Tibial artery (tissue), 4 donors: ENCODE measurements around the gene NT5C3B.
"Not testable (repeated sequence)": the region's sequence is repeated elsewhere in the genome, so short reads cannot be mapped to it uniquely, and the experiment has no call there.

Experiments
- DNase-seq, 2 donors: peaks; one replicate each; pipeline ENCODE4 v3.0.0-alpha.2; 2019
- H3K27ac ChIP-seq, 2 donors: fragments of 200-600 bp; sonication (generic) in 1 of 2; 1 replicate in 1 of 2; 2 replicates in 1 of 2; pipeline ENCODE4 v1.5.1; 2018 to 2019; ENCODE audit warnings: mild to moderate bottlenecking in 1 of 2
- H3K27me3 ChIP-seq, 2 donors: fragments of 200-600 bp; sonication (generic) in 1 of 2; one replicate each; pipeline versions ENCODE4 v1.5.1 to v1.6.0; 2016 to 2019
- H3K36me3 ChIP-seq, 3 donors: fragments of 200-600 bp; sonication (generic) in 2 of 3; one replicate each; pipeline ENCODE4 v1.5.1; 2016 to 2019; ENCODE audit warnings: mild to moderate bottlenecking in 2 of 3
- H3K4me1 ChIP-seq, 4 donors: fragments of 200-600 bp; sonication (generic) in 2 of 4; 1 replicate in 3 of 4; 2 replicates in 1 of 4; pipeline ENCODE4 v1.5.1; 2016 to 2019
- H3K4me3 ChIP-seq, 2 donors: fragments of 200-600 bp; sonication (generic) in 1 of 2; 1 replicate in 1 of 2; 2 replicates in 1 of 2; pipeline ENCODE4 v1.5.1; 2018 to 2019; ENCODE audit warnings: mild to moderate bottlenecking in 2 of 2
- H3K9me3 ChIP-seq, 3 donors: fragments of 200-600 bp; sonication (generic) in 1 of 3; one replicate each; pipeline ENCODE4 v1.5.1; 2016 to 2019
- intact Hi-C: fragments of 100-400 bp; cut with DNase I; formaldehyde crosslinking; loops from one replicate; pipeline ENCODE4 v1.15.0; 2023; ENCODE audit warnings: low total_unique reads
- TF ChIP-seq, protein P1 (sequence below), 2 experiments: fragments of 200-600 bp in 1 of 2; fragments of 450-650 bp in 1 of 2; IDR thresholded peaks; one replicate each; pipeline ENCODE4 v1.5.1; 2017 to 2019; ENCODE audit warnings: antibody characterized with exemption in 2 of 2, mild to moderate bottlenecking in 1 of 2, moderate library complexity in 1 of 2

NT5C3B gene

DNA sequence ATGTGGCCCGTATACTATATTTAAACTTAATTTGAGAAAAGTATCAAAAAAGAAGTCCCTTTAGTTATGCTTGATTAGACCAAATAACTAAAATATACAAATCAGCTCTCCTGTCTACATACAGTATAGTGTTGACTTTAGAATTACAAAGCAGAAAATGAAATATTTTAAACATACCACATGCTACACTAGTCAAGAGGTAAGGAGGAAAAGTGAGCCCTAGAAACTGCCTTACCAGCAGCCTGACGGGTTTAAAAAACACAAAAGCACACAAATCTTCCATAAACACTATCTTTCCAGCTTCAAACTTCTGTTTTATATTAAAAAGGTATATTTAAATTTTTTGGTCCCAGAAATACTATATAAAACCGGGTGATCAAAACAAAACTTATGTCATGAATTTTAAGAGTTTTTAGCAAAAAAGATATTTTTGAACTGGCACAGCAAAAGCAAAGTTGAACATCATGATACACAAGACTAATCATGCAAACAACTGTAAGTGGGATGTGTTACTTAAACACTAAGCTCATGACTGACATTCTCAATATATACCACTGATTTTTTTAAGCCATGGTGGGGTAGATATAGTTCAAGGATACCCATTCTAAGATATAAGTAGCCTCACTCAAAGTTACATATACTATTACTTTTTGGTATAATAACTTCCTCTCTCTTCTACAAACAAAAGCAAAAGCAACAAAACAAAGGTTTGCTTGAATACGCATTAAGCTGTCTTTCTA, 13.4 kb upstream of the NT5C3B start:
- Histone ChIP-seq H3K27ac (peak overlapping the region in 1 of 2 donors; percentile 20), H3K4me3 (no peak overlapping the region), H3K36me3 (peaks cover 9 to 12% (median 10%) of the 10 kb centered on the region in 3 donors), H3K27me3 (no peaks in the 10 kb centered on the region), H3K9me3 (no peaks in the 10 kb centered on the region), H3K4me1 (peaks cover 0 to 36% (median 11%) of the 10 kb centered on the region in 4 donors)
- DNase-seq: no peak
- intact Hi-C loops: no loop called here
- TF ChIP-seq, protein P1, sequence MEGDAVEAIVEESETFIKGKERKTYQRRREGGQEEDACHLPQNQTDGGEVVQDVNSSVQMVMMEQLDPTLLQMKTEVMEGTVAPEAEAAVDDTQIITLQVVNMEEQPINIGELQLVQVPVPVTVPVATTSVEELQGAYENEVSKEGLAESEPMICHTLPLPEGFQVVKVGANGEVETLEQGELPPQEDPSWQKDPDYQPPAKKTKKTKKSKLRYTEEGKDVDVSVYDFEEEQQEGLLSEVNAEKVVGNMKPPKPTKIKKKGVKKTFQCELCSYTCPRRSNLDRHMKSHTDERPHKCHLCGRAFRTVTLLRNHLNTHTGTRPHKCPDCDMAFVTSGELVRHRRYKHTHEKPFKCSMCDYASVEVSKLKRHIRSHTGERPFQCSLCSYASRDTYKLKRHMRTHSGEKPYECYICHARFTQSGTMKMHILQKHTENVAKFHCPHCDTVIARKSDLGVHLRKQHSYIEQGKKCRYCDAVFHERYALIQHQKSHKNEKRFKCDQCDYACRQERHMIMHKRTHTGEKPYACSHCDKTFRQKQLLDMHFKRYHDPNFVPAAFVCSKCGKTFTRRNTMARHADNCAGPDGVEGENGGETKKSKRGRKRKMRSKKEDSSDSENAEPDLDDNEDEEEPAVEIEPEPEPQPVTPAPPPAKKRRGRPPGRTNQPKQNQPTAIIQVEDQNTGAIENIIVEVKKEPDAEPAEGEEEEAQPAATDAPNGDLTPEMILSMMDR (IDR thresholded peaks at IDR 0.05): no peak

- Histone ChIP-seq H3K9me3 (no peaks in the 10 kb centered on the region), H3K4me1 (peaks cover 0 to 36% (median 11%) of the 10 kb centered on the region in 4 donors), H3K4me3 (no peak overlapping the region), H3K27ac (no peak overlapping the region), H3K27me3 (no peaks in the 10 kb centered on the region), H3K36me3 (peaks cover 3 to 6% (median 4%) of the 10 kb centered on the region in 3 donors)
- intact Hi-C loops: no loop called here
- TF ChIP-seq, protein P1 (IDR thresholded peaks at IDR 0.05): no peak
- no peak for DNase-seq
Observed at GRCh38 chr17:41848788-41849187, 12.8 kb upstream of the NT5C3B start.

- intact Hi-C loops: no loop called here
- H3K27ac ChIP-seq: no peak overlapping the region
- TF ChIP-seq, protein P1 (IDR thresholded peaks at IDR 0.05): no peak
- H3K4me1 ChIP-seq: peaks cover 0 to 22% (median 10%) of the 10 kb centered on the region in 4 donors
- no peaks in the 10 kb centered on the region for H3K9me3 ChIP-seq
- DNase-seq: no peak
- no peak overlapping the region for H3K4me3 ChIP-seq
- H3K27me3 ChIP-seq: no peaks in the 10 kb centered on the region
- no peaks in the 10 kb centered on the region for H3K36me3 ChIP-seq
Observed at GRCh38 chr17:41844971-41845370, 8.9 kb upstream of the NT5C3B start.

DNA sequence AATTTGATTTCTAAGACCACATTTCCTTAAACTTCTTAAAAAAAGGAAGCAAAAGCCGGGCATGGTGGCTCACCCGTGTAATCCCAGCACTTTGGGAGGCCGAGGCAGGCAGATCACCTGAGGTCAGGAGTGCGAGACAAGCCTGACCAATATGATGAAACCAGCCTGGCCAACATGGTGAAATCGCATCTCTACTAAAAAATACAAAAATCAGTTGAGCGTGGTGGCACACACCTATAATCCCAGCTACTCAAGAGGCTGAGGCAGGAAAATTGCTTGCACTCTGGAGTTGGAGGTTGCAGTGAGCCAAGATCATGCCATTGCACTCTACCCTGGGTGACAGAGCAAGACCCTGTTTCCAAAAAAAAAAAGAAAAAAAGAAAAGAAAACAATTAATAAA, 4.7 kb upstream of the NT5C3B start:
- H3K4me1 ChIP-seq, H3K4me3 ChIP-seq, H3K27ac ChIP-seq, DNase-seq, H3K36me3 ChIP-seq, H3K27me3 ChIP-seq, intact Hi-C loops, H3K9me3 ChIP-seq: not testable (repeated sequence)

GRCh38 chr17:41839448-41839847, 3.4 kb upstream of the NT5C3B start:
- H3K4me1 ChIP-seq: peaks cover 0 to 17% (median 15%) of the 10 kb centered on the region in 4 donors
- H3K27me3 ChIP-seq, H3K9me3 ChIP-seq, H3K27ac ChIP-seq, intact Hi-C loops, H3K4me3 ChIP-seq, H3K36me3 ChIP-seq, DNase-seq: not testable (repeated sequence)

DNA sequence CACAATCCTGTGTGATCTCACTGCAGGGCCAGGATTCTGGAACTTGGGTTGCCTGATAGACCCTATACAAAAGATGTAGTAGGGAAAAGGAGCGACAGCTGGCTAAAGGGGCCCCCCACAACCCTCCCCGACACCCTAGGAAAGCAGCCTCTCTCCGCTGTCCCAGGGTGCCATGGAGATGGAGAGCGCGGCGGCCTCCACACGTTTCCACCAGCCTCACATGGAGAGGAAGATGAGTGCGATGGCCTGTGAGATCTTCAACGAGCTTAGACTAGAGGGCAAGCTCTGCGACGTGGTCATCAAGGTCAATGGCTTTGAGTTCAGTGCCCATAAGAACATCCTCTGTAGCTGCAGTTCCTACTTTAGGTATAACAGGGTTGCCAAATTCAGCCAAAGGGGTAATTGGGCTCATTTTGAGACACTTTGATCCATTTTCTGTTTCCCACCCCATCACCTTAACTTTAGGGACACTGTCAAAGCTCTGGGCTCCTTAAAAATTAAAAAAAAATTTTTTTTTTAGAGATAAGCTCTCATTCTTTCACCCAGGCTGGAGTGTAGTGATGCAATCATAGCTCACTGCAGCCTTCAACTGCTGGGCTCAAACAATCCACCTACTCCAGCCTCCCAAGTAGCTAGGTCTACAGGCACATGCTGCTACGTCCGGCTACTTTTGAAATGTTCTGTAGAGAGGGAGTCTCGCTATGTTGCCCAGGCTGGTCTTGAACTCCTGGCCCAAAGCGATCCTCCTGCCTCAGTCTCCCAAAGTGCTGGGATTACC, 1.9 kb upstream of the NT5C3B start, which contains the start of gene KLHL10:
TSS of gene KLHL10 (plus strand) at position 65 of the 778 bp plus-strand sequence. CDS start at position 173, 108 bp downstream.
- peak within 1 kb of the TSS; percentile 89 to 92 for H3K27ac ChIP-seq
- H3K9me3 ChIP-seq: no peaks in the 10 kb centered on the region
- no peak for DNase-seq
- H3K4me1 ChIP-seq: peaks cover 0 to 18% (median 15%) of the 10 kb centered on the region in 4 donors
- H3K36me3 ChIP-seq: peaks cover 0 to 8% (median 0%) of the 10 kb centered on the region in 3 donors
- H3K27me3 ChIP-seq: no peaks in the 10 kb centered on the region
- H3K4me3 ChIP-seq: peak within 1 kb of the TSS; percentile 81 to 83
- intact Hi-C loops: loop anchor here (2.0 kb wide), 1 partner anchor 25 kb away; the partner anchor contains the start of gene FKBP10
- TF ChIP-seq, protein P1 (IDR thresholded peaks at IDR 0.05): no peak
